HFF-Myc (cell line): ENCODE data around the gene OGG1.

Source experiments
- DNase-seq: peaks from one replicate; pipeline ENCODE4 v3.0.0-alpha.2; 2011; ENCODE audit warnings: low read depth; ENCODE audit errors: extremely low read depth
- H3K4me3 ChIP-seq: replicated peaks from 2 replicates; pipeline ENCODE4 v1.5.1; 2011; ENCODE audit warnings: low read depth, mild to moderate bottlenecking, control low read depth, low read length
- TF ChIP-seq, protein P1 (sequence below): IDR thresholded peaks from 2 replicates; pipeline ENCODE4 v1.5.1; 2012; ENCODE audit warnings: mild to moderate bottlenecking, low read depth, low read length, control low read depth; ENCODE audit errors: missing control alignments

The OGG1 gene

DNA sequence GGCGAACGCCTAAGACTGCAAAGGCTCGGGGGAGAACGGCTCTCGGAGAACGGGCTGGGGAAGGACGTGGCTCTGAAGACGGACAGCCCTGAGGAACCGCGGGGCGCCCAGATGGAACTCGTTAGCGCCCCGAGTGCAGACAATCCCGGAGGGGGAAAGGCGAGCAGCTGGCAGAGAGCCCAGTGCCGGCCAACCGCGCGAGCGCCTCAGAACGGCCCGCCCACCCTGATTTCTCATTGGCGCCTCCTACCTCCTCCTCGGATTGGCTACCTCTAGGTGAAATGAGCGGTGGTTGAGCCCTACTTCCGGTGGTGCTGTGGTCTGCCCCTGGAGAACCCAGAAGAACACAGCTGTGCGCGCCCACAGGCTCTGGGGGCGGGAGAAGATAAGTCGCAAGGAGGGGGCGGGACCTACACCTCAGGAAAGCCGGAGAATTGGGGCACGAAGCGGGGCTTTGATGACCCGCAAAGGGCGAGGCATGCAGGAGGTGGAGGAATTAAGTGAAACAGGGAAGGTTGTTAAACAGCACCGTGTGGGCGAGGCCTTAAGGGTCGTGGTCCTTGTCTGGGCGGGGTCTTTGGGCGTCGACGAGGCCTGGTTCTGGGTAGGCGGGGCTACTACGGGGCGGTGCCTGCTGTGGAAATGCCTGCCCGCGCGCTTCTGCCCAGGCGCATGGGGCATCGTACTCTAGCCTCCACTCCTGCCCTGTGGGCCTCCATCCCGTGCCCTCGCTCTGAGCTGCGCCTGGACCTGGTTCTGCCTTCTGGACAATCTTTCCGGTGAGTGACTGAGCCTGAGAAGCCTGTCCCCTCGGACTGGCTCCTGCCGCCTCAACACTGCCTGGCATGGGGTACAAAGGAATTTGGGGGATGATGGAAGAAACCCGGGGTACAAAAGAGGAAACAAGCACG, at the start of gene OGG1:
Gene OGG1, plus strand, starts transcription at position 308 of the 911 bp plus-strand sequence. Its CDS starts 335 bp downstream, at position 643.
- peak within 1 kb of the TSS; percentile 87 for H3K4me3 ChIP-seq
- TF ChIP-seq, protein P1, sequence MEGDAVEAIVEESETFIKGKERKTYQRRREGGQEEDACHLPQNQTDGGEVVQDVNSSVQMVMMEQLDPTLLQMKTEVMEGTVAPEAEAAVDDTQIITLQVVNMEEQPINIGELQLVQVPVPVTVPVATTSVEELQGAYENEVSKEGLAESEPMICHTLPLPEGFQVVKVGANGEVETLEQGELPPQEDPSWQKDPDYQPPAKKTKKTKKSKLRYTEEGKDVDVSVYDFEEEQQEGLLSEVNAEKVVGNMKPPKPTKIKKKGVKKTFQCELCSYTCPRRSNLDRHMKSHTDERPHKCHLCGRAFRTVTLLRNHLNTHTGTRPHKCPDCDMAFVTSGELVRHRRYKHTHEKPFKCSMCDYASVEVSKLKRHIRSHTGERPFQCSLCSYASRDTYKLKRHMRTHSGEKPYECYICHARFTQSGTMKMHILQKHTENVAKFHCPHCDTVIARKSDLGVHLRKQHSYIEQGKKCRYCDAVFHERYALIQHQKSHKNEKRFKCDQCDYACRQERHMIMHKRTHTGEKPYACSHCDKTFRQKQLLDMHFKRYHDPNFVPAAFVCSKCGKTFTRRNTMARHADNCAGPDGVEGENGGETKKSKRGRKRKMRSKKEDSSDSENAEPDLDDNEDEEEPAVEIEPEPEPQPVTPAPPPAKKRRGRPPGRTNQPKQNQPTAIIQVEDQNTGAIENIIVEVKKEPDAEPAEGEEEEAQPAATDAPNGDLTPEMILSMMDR = no peak
- DNase-seq = peak; percentile 98

DNA sequence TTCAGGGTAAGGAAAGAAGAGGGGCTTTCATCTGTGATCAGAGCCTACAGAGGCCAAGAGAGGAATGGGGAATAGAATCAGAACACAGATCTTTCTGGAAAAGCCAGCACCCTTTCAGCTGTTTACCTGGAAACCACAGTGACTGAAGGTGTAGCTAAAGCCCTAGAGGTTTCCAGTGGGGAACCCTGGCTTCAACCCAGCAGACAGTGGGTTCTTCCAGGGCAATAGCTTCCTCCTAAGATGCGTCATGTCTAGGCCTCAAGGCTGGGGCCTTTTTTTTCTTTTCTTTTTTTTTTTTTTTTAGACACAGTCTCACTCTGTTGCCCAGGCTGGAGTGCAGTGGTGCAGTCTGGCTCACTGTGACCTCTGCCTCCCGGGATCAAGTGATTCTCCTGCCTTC, 49.2 kb upstream of the OGG1 start:
- no peak for DNase-seq
- no peak overlapping the region for H3K4me3 ChIP-seq
- TF ChIP-seq, protein P1 = no peak

- TF ChIP-seq, protein P1 = no peak
- no peak for DNase-seq
- no peak overlapping the region for H3K4me3 ChIP-seq
Observed at GRCh38 chr3:9701006-9701405, 48.7 kb upstream of the OGG1 start.

DNA sequence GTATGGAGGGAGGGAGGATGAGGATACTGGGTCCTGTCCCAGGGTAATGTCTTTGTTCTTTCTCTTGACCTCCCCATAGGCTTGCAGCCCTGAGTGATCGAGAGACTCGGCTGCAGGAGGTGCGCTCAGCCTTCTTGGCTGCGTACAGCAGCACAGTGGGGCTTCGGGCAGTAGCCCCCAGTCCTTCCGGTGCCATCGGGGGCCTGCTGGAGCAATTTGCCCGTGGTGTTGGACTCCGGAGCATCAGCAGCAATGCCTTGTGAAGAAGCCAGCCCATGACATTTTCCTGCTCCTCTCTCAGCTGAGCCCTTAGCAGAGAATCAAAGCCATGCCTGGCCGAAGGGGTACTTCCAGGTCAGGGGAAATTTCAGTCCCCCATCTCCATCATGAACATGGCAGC, 48.0 kb upstream of the OGG1 start:
- H3K4me3 ChIP-seq = no peak overlapping the region
- DNase-seq = no peak
- TF ChIP-seq, protein P1 = no peak

DNA sequence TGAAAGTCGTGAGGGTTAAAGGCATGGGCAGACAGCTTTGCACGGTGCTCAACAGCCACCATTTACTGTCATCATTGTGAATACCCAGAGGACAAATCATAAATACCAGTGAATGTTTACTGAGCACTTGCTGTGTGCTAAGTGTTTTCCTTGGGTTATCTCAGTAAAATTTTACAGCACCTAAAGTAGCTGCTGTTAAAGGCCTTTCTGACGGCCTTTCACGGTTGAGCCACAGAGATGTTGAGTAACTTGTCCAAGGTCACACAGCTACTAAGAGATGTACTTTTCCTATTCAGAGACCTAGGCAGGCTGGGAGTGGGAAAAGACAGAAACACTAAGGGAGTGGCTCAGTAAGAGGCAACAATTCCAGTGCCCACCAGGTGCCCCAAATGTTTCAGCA, 46.5 kb upstream of the OGG1 start:
- DNase-seq = no peak
- TF ChIP-seq, protein P1 = no peak
- no peak overlapping the region for H3K4me3 ChIP-seq

DNA sequence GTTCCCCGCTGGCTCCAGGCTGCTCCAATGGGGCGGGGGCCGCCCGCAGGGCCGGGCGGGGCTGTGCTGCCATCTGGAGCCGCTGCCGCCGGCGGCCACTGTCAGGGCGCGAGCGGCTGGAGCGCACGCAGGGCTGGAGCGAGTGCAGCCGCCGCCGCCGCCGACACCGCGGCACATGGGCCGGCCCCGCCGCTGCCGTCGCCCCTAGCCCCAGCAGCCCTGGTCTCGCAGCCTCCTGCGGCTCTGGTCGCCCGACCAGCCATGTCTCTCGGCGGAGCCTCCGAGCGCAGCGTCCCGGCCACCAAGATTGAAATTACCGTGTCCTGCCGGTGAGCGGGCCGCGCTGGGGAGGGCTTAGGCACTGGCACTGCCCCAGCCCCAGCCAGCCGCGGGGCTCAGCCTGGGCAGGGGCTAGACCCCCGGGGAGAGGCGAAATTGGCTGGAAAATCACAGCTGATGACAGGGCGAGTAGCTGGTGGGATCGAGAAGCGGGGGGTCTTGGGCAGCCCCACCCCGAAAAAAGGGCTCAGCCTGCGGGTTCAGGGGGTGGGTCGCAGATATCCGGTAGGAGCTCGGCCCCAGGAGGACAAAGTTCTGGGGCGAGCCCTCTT, 45.9 kb upstream of the OGG1 start, which contains the start of gene CPNE9:
Gene CPNE9, plus strand, starts transcription at position 98 of the 611 bp plus-strand sequence. Its CDS starts 164 bp downstream, at position 262.
- no peak for DNase-seq
- 0 out of 2 replicates have a peak within 1 kb of the TSS, but pooled peaks have one; percentile 9 for H3K4me3 ChIP-seq
- TF ChIP-seq, protein P1 = no peak
